Measurements from ENCODE around the gene FLVCR2.

Gene FLVCR2

DNA sequence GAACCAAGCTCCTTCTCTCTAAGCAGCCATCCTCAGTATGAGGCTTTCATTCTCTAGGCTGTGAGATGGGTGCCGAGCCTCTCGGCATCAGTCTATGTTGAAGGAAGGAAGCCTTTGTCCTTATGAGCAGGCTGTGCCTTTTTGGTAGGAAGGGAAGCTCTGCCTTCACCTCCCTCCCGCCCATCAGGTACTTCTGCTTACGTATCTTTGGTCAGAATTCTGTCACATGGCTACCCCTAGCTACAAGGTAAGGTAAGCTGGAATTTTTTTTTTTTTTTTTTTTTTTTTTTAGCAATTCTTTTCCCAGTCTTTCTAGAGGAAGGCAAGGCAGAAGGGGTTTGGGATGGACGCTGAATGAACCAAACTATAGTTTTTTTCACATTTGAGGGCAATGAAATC is 39.3 kb upstream of the FLVCR2 start:
- Histone ChIP-seq H3K79me2 (ENCODE audit: insufficient read depth, low read length) (no peaks in the 10 kb centered on the region), H4K20me1 (ENCODE audit: low read depth, low read length) (no peaks in the 10 kb centered on the region), H3K4me3 (ENCODE audit: insufficient read depth, low read length, poor library complexity, severe bottlenecking) (no peak overlapping the region), H3K4me2 (ENCODE audit: low read depth, low read length, poor library complexity, severe bottlenecking) (peak overlapping the region; percentile 2), H3K27me3 (ENCODE audit: low read length) (no peaks in the 10 kb centered on the region), H3K9me2 (replicated peaks; ENCODE audit: insufficient read depth, low read length) (no peaks in the 10 kb centered on the region), H3K9me3 (ENCODE audit: insufficient read depth, low read length) (no peaks in the 10 kb centered on the region), H3K9ac (ENCODE audit: low read length) (no peak overlapping the region), H2AFZ (ENCODE audit: low read depth, low read length, severe bottlenecking) (no peak overlapping the region), H3F3A (ENCODE audit: insufficient read depth) (peaks cover 15% of the 10 kb centered on the region; the same call in 1 of the 2 replicates), H3K27ac (ENCODE audit: low read depth, low read length) (peak overlapping the region; percentile 55), H3K36me3 (ENCODE audit: low read length) (no peaks in the 10 kb centered on the region)
- TF ChIP-seq, protein P1, sequence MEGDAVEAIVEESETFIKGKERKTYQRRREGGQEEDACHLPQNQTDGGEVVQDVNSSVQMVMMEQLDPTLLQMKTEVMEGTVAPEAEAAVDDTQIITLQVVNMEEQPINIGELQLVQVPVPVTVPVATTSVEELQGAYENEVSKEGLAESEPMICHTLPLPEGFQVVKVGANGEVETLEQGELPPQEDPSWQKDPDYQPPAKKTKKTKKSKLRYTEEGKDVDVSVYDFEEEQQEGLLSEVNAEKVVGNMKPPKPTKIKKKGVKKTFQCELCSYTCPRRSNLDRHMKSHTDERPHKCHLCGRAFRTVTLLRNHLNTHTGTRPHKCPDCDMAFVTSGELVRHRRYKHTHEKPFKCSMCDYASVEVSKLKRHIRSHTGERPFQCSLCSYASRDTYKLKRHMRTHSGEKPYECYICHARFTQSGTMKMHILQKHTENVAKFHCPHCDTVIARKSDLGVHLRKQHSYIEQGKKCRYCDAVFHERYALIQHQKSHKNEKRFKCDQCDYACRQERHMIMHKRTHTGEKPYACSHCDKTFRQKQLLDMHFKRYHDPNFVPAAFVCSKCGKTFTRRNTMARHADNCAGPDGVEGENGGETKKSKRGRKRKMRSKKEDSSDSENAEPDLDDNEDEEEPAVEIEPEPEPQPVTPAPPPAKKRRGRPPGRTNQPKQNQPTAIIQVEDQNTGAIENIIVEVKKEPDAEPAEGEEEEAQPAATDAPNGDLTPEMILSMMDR (IDR thresholded peaks at IDR 0.05; ENCODE audit: insufficient read depth, low read length, poor library complexity, severe bottlenecking), result no peak
- TF ChIP-seq EZH2phosphoT487 (conservative IDR thresholded peaks at IDR 0.05; ENCODE audit: low read length), result no peak

DNA sequence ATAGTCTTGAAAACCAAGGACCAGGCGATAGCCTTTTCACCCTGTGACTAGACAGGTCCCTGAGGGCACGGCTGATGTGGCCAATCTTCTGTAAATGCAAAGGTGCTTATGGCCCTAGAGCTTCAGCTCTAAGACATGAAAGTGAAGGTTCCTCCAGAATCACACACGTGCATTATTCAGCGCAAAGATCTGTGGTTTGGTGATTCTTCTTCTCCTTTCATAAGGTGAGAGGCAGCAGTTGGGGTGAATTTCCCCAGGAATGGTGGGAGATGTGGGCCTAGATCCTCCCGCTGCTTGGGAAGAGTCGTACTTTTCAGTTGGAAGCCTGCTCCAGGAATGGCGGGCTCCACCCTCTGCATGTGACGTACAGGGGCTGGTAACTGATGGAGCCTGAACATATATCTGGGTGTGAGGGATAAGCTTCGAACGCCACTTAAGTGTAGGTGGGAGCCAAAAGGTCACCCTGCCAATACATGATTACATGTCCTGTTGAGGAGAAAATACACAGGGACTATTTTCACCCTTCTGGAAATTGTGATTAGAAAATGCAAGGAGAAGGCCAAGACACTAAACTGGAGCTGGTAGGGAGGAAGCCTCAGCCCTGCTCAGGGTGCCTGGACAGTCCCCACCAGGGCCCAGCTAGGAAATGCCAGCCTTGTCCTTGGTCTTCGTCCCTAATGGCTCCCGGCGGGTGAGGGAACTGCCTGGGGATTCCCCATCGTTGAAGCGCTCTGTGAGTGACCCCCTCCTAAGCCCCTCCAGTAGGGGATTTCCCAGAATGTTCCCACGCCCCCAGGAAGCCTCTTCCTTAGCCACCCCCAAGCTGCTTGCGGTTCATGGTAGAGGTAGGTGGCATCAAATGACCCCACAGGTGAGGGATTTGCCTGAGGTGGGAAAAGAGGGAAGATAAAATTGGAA is 38.6 kb upstream of the FLVCR2 start:
- Histone ChIP-seq H3K4me3 (ENCODE audit: insufficient read depth, low read length, poor library complexity, severe bottlenecking) (no peak overlapping the region), H3K79me2 (ENCODE audit: insufficient read depth, low read length) (no peaks in the 10 kb centered on the region), H3K9me3 (ENCODE audit: insufficient read depth, low read length) (no peaks in the 10 kb centered on the region), H3K36me3 (ENCODE audit: low read length) (no peaks in the 10 kb centered on the region), H3K4me2 (ENCODE audit: low read depth, low read length, poor library complexity, severe bottlenecking) (peak overlapping the region; percentile 7), H3K27me3 (ENCODE audit: low read length) (no peaks in the 10 kb centered on the region), H3F3A (ENCODE audit: insufficient read depth) (peaks cover 15% of the 10 kb centered on the region; the same call in 1 of the 2 replicates), H3K9me2 (replicated peaks; ENCODE audit: insufficient read depth, low read length) (no peaks in the 10 kb centered on the region), H3K27ac (ENCODE audit: low read depth, low read length) (peak overlapping the region; percentile 55), H2AFZ (ENCODE audit: low read depth, low read length, severe bottlenecking) (no peak overlapping the region), H4K20me1 (ENCODE audit: low read depth, low read length) (no peaks in the 10 kb centered on the region), H3K9ac (ENCODE audit: low read length) (no peak overlapping the region)
- no peak for TF ChIP-seq EZH2phosphoT487 (conservative IDR thresholded peaks at IDR 0.05; ENCODE audit: low read length)
- TF ChIP-seq, protein P1 (IDR thresholded peaks at IDR 0.05; ENCODE audit: insufficient read depth, low read length, poor library complexity, severe bottlenecking), result no peak

DNA sequence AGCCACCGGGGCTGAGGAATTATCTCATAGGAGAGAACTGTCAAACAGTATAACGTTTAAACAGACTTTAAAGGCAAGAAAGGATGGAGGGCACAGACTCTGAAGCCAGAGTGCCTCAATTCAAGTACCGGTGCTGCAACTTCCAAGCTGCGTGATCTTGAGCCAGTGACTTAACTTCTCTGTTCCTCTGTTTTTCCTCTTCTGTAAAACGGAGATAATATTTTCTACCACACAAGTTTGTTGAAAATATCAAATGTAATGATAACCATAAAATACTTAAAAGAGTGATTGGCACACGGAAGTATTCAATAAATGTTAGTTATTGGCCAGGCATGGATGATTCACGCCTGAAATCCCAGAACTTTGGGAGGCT is 38.0 kb upstream of the FLVCR2 start:
- H2AFZ ChIP-seq (ENCODE audit: low read depth, low read length, severe bottlenecking), result no peak overlapping the region
- peak overlapping the region; percentile 7 for H3K4me2 ChIP-seq (ENCODE audit: low read depth, low read length, poor library complexity, severe bottlenecking)
- no peaks in the 10 kb centered on the region for H3K79me2 ChIP-seq (ENCODE audit: insufficient read depth, low read length)
- H3K27ac ChIP-seq (ENCODE audit: low read depth, low read length), result peak overlapping the region; percentile 55
- peaks cover 15% of the 10 kb centered on the region; the same call in 1 of the 2 replicates for H3F3A ChIP-seq (ENCODE audit: insufficient read depth)
- H3K9me3 ChIP-seq (ENCODE audit: insufficient read depth, low read length), result no peaks in the 10 kb centered on the region
- H3K36me3 ChIP-seq (ENCODE audit: low read length), result no peaks in the 10 kb centered on the region
- H3K9ac ChIP-seq (ENCODE audit: low read length), result no peak overlapping the region
- H3K27me3 ChIP-seq (ENCODE audit: low read length), result no peaks in the 10 kb centered on the region
- no peaks in the 10 kb centered on the region for H3K9me2 ChIP-seq (replicated peaks; ENCODE audit: insufficient read depth, low read length)
- H3K4me3 ChIP-seq (ENCODE audit: insufficient read depth, low read length, poor library complexity, severe bottlenecking), result no peak overlapping the region
- TF ChIP-seq, protein P1 (IDR thresholded peaks at IDR 0.05; ENCODE audit: insufficient read depth, low read length, poor library complexity, severe bottlenecking), result no peak
- TF ChIP-seq EZH2phosphoT487 (conservative IDR thresholded peaks at IDR 0.05; ENCODE audit: low read length), result no peak
- H4K20me1 ChIP-seq (ENCODE audit: low read depth, low read length), result no peaks in the 10 kb centered on the region
